SU-DHL-6 (cell line): ENCODE measurements around the gene VAPA.
A peak's percentile ranks its signal among the peaks of the same experiment; 100 is the strongest.

Experiments used
- H2AFZ ChIP-seq: fragments of 200-600 bp; sonication (generic); 2 replicates; pipeline ENCODE4 v1.6.1; 2014; ENCODE audit warnings: low read depth, mild to moderate bottlenecking, moderate library complexity, mixed read lengths, antibody characterized with exemption, low read length; ENCODE audit not compliant: severe bottlenecking
- H3F3A ChIP-seq: fragments of 200-600 bp; shearing (Covaris generic); 2 replicates; pipeline ENCODE4 v1.6.0; 2016; ENCODE audit warnings: antibody characterized with exemption, mild to moderate bottlenecking; ENCODE audit not compliant: insufficient read depth
- H3K27ac ChIP-seq: fragments of 200-600 bp; sonication (generic); 2 replicates; pipeline ENCODE4 v1.5.1; 2016; ENCODE audit warnings: low read depth, mild to moderate bottlenecking, low read length, moderate library complexity, mixed read lengths
- H3K27me3 ChIP-seq: fragments of 200-600 bp; sonication (generic), shearing (Covaris generic); 2 replicates; pipeline ENCODE4 v1.6.0; 2014; ENCODE audit warnings: mild to moderate bottlenecking, low read length
- H3K36me3 ChIP-seq: fragments of 200-600 bp; sonication (generic); 2 replicates; pipeline ENCODE4 v1.6.1; 2014; ENCODE audit warnings: mild to moderate bottlenecking, low read length, mixed read lengths
- H3K4me2 ChIP-seq: fragments of 300-600, 200-600 bp; shearing (Covaris generic), sonication (generic); 2 replicates; pipeline ENCODE4 v1.6.0; 2014; ENCODE audit warnings: low read length, low read depth, mild to moderate bottlenecking; ENCODE audit not compliant: poor library complexity, severe bottlenecking
- H3K4me3 ChIP-seq: fragments of 200-600 bp; sonication (generic); 2 replicates; pipeline ENCODE4 v1.5.1; 2014; ENCODE audit warnings: antibody characterized with exemption, low read length, mild to moderate bottlenecking, mixed read lengths; ENCODE audit not compliant: insufficient read depth, poor library complexity, severe bottlenecking
- H3K79me2 ChIP-seq: fragments of 200-600 bp; sonication (generic); 2 replicates; pipeline ENCODE4 v1.6.1; 2014; ENCODE audit warnings: mild to moderate bottlenecking, low read length, moderate library complexity; ENCODE audit not compliant: insufficient read depth
- H3K9ac ChIP-seq: fragments of 200-600 bp; sonication (generic); 2 replicates; pipeline ENCODE4 v1.7.0; 2014; ENCODE audit warnings: mild to moderate bottlenecking, low read length
- H3K9me2 ChIP-seq: fragments of 200-600 bp; sonication (generic); replicated peaks from 2 replicates; pipeline ENCODE4 v1.6.1; 2014; ENCODE audit warnings: low read length; ENCODE audit not compliant: insufficient read depth
- H3K9me3 ChIP-seq: fragments of 200-600 bp; sonication (generic); 2 replicates; pipeline ENCODE4 v1.6.1; 2014; ENCODE audit warnings: low read length, mixed read lengths; ENCODE audit not compliant: insufficient read depth
- H4K20me1 ChIP-seq: fragments of 200-600 bp; sonication (generic); 2 replicates; pipeline ENCODE4 v1.6.1; 2014; ENCODE audit warnings: low read depth, mild to moderate bottlenecking, antibody characterized with exemption, low read length, moderate library complexity, mixed read lengths
- CTCF ChIP-seq: fragments of 200-600 bp; sonication (generic); IDR thresholded peaks from one replicate; pipeline ENCODE4 v1.5.1; 2017; ENCODE audit warnings: antibody characterized with exemption, mild to moderate bottlenecking, low read length, moderate library complexity; ENCODE audit not compliant: insufficient read depth, poor library complexity, severe bottlenecking
- EZH2phosphoT487 ChIP-seq: fragments of 200-600 bp; sonication (generic), shearing (Covaris generic); conservative IDR thresholded peaks from 2 replicates; pipeline ENCODE4 v1.6.1; 2018; ENCODE audit warnings: mild to moderate bottlenecking, antibody characterized with exemption, low read length, moderate library complexity, mixed read lengths

Gene VAPA

GRCh38 chr18:9926977-9927376 lies 13.2 kb downstream of the VAPA start:
- TF ChIP-seq EZH2phosphoT487: no peak
- no peak for TF ChIP-seq CTCF
- H3K27ac ChIP-seq: no peak overlapping the region
- no peaks in the 10 kb centered on the region for H3K27me3 ChIP-seq
- no peak overlapping the region for H3K4me3 ChIP-seq
- H2AFZ ChIP-seq: no peak overlapping the region
- H3K9me2 ChIP-seq: no peaks in the 10 kb centered on the region
- no peaks in the 10 kb centered on the region for H3K9me3 ChIP-seq
- no peak overlapping the region for H3K9ac ChIP-seq
- H4K20me1 ChIP-seq: peaks cover 100% of the 10 kb centered on the region
- H3K36me3 ChIP-seq: no peaks in the 10 kb centered on the region
- peaks cover 100% of the 10 kb centered on the region for H3K79me2 ChIP-seq
- no peaks in the 10 kb centered on the region for H3F3A ChIP-seq
- H3K4me2 ChIP-seq: peak overlapping the region; percentile 4

- Histone ChIP-seq H3K9me3 (no peaks in the 10 kb centered on the region), H3K9ac (no peak overlapping the region), H2AFZ (no peak overlapping the region), H3K4me3 (no peak overlapping the region), H3K36me3 (no peaks in the 10 kb centered on the region), H3K4me2 (no peak overlapping the region), H3F3A (no peaks in the 10 kb centered on the region), H3K27ac (no peak overlapping the region), H3K27me3 (no peaks in the 10 kb centered on the region), H4K20me1 (peaks cover 100% of the 10 kb centered on the region), H3K9me2 (no peaks in the 10 kb centered on the region), H3K79me2 (peaks cover 100% of the 10 kb centered on the region)
- TF ChIP-seq CTCF (no peak), EZH2phosphoT487 (no peak)
Observed at GRCh38 chr18:9927392-9928063, 13.7 kb downstream of the VAPA start.

GRCh38 chr18:9928646-9929259 lies 14.9 kb downstream of the VAPA start:
- no peak for TF ChIP-seq CTCF
- Histone ChIP-seq H2AFZ (no peak overlapping the region), H3K27ac (no peak overlapping the region), H3K27me3 (no peaks in the 10 kb centered on the region), H3K9me3 (no peaks in the 10 kb centered on the region), H3K79me2 (peaks cover 100% of the 10 kb centered on the region), H3K9ac (no peak overlapping the region), H3K9me2 (no peaks in the 10 kb centered on the region), H3F3A (no peaks in the 10 kb centered on the region), H3K4me3 (no peak overlapping the region), H4K20me1 (peaks cover 90% of the 10 kb centered on the region), H3K36me3 (peaks cover 4% of the 10 kb centered on the region; the same call in 1 of the 2 replicates), H3K4me2 (no peak overlapping the region)
